Smooth muscle cell (in vitro differentiated cells): ENCODE measurements around the gene MORC4. TPM values are rescaled to one million over a fixed set of nuclear protein-coding genes. Genes with fewer than 3 reads are reported as not detected.

Experiments used
- DNase-seq: peaks from one replicate; lab custom pipeline; 2025; ENCODE audit not compliant: unreplicated experiment; lab: John Stamatoyannopoulos, UW
- H2AFZ ChIP-seq: fragments of 200-600 bp; sonication (generic); 2 replicates; pipeline ENCODE4 v1.6.0; 2016; ENCODE audit warnings: antibody characterized with exemption, low read depth, mild to moderate bottlenecking
- H3F3A ChIP-seq: fragments of 200-600 bp; sonication (generic); 2 replicates; pipeline ENCODE4 v1.6.0; 2017; ENCODE audit warnings: antibody characterized with exemption, low read depth
- H3K27ac ChIP-seq: fragments of 200-600 bp; sonication (generic); 2 replicates; pipeline ENCODE4 v1.5.1; 2016; ENCODE audit warnings: low read depth, mild to moderate bottlenecking
- H3K27me3 ChIP-seq: fragments of 200-600 bp; sonication (generic); 2 replicates; pipeline ENCODE4 v1.6.1; 2016; ENCODE audit warnings: low read depth, mild to moderate bottlenecking
- H3K36me3 ChIP-seq: fragments of 200-600 bp; sonication (generic); 2 replicates; pipeline ENCODE4 v1.5.1; 2016; ENCODE audit warnings: low read depth
- H3K4me1 ChIP-seq: fragments of 200-600 bp; sonication (generic); 2 replicates; pipeline ENCODE4 v1.5.1; 2016; ENCODE audit warnings: low read depth
- H3K4me2 ChIP-seq: fragments of 200-600 bp; sonication (generic); 2 replicates; pipeline ENCODE4 v1.6.0; 2016; ENCODE audit warnings: mild to moderate bottlenecking
- H3K4me3 ChIP-seq: fragments of 200-600 bp; sonication (generic); 2 replicates; pipeline ENCODE4 v1.5.1; 2016; ENCODE audit warnings: mild to moderate bottlenecking
- H3K79me2 ChIP-seq: fragments of 200-600 bp; sonication (generic); 2 replicates; pipeline ENCODE4 v1.6.0; 2016; ENCODE audit warnings: low read depth, mild to moderate bottlenecking
- H3K9ac ChIP-seq: fragments of 200-600 bp; sonication (generic); 2 replicates; pipeline ENCODE4 v1.6.0; 2016; ENCODE audit warnings: low read depth
- H3K9me3 ChIP-seq: fragments of 200-600 bp; sonication (generic); replicated peaks from 2 replicates; pipeline ENCODE4 v1.5.1; 2016; ENCODE audit warnings: low read depth
- H4K20me1 ChIP-seq: fragments of 200-600 bp; sonication (generic); 2 replicates; pipeline ENCODE4 v1.6.0; 2016; ENCODE audit warnings: low read depth
- WGBS: methylation state at CpG from one replicate; pipeline ENCODE4 v1.1.7; 2016; ENCODE audit warnings: low lambda C conversion rate; 5-methylcytosine and 5-hydroxymethylcytosine counted together
- polyA plus RNA-seq: library from polyadenylated mRNA; unstranded; fragments of >200 nt; fragmentation: Nextera tagmentation; extraction: Ambion mirVana; gene quantifications from 2 replicates; pipeline ENCODE4 v1.2.1, GENCODE V29; 2016
- total RNA-seq: library from RNA; depleted of rRNA; stranded (reverse); fragments of >200 nt; gene quantifications from 2 replicates; pipeline ENCODE4 v1.2.3, GENCODE V29; 2014
- TF ChIP-seq, protein P1 (sequence below): fragments of 200-600 bp; sonication (generic); IDR thresholded peaks from 2 replicates; pipeline ENCODE4 v1.5.1; 2017; ENCODE audit warnings: borderline replicate concordance, mild to moderate bottlenecking, antibody characterized with exemption; ENCODE audit not compliant: insufficient read depth, poor library complexity, severe bottlenecking

Gene MORC4
- total and polyA plus RNA-seq, 2 experiments from 2014 or later, result 27.1 to 33.8 TPM

DNA sequence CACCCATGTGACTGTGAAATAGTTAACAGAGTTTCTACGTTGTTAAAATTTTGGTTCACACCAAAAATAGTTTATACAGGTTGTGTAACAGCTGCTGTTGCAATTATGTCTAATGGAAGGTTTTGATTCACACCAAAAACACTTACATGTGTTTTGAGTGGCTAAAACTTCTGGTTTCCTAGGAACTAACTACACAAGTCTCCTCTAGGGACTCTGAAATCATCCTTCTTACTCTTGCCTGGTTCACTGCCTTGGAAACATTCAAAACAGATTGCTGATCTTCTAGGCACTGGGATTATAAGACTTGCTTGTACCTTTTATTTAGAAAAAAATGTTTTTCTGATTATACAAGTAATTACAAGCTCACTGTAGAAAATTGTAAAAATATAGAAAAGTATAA is 14.9 kb upstream of the MORC4 start:
- no peak overlapping the region for H3K4me3 ChIP-seq
- H3K9me3 ChIP-seq, result no peaks in the 10 kb centered on the region
- H3K9ac ChIP-seq, result no peak overlapping the region
- no peak overlapping the region for H2AFZ ChIP-seq
- no peaks in the 10 kb centered on the region for H3K4me1 ChIP-seq
- H3F3A ChIP-seq, result no peaks in the 10 kb centered on the region
- no peak for DNase-seq
- TF ChIP-seq, protein P1, sequence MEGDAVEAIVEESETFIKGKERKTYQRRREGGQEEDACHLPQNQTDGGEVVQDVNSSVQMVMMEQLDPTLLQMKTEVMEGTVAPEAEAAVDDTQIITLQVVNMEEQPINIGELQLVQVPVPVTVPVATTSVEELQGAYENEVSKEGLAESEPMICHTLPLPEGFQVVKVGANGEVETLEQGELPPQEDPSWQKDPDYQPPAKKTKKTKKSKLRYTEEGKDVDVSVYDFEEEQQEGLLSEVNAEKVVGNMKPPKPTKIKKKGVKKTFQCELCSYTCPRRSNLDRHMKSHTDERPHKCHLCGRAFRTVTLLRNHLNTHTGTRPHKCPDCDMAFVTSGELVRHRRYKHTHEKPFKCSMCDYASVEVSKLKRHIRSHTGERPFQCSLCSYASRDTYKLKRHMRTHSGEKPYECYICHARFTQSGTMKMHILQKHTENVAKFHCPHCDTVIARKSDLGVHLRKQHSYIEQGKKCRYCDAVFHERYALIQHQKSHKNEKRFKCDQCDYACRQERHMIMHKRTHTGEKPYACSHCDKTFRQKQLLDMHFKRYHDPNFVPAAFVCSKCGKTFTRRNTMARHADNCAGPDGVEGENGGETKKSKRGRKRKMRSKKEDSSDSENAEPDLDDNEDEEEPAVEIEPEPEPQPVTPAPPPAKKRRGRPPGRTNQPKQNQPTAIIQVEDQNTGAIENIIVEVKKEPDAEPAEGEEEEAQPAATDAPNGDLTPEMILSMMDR, result no peak
- H4K20me1 ChIP-seq, result no peaks in the 10 kb centered on the region
- no peaks in the 10 kb centered on the region for H3K79me2 ChIP-seq
- WGBS, result 54% methylated on average over 1 of the region's 1 CpG
- no peak overlapping the region for H3K4me2 ChIP-seq
- no peaks in the 10 kb centered on the region for H3K27me3 ChIP-seq
- no peak overlapping the region for H3K27ac ChIP-seq
- H3K36me3 ChIP-seq, result no peaks in the 10 kb centered on the region

DNA sequence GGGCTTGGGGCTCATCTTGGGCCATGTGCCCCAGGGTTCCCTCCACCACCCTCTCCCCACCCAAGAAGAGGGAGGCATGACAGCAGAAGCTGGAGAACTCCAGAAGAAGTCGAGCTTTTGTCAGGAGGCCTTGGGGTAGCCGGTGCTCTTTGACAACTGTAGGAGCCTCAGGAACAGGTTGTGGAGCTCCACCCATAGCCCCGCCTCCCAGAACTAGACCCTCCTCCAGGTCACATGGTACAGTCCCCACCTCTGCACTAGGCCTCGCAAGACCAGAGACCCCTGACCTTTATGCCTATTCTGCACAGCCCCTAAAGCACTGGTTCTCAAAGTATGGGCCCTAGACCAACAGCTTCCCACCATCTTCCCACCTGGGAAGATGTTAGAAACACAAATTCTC is 8.0 kb upstream of the MORC4 start:
- Histone ChIP-seq H3F3A (no peaks in the 10 kb centered on the region), H4K20me1 (no peaks in the 10 kb centered on the region), H3K36me3 (no peaks in the 10 kb centered on the region), H3K4me2 (no peak overlapping the region), H3K27me3 (no peaks in the 10 kb centered on the region), H3K4me3 (no peak overlapping the region), H3K27ac (no peak overlapping the region), H2AFZ (no peak overlapping the region), H3K9me3 (no peaks in the 10 kb centered on the region), H3K4me1 (no peaks in the 10 kb centered on the region), H3K9ac (no peak overlapping the region), H3K79me2 (no peaks in the 10 kb centered on the region)
- TF ChIP-seq, protein P1, result no peak
- no peak for DNase-seq
- 78% methylated on average over 4 of the region's 4 CpGs for WGBS

DNA sequence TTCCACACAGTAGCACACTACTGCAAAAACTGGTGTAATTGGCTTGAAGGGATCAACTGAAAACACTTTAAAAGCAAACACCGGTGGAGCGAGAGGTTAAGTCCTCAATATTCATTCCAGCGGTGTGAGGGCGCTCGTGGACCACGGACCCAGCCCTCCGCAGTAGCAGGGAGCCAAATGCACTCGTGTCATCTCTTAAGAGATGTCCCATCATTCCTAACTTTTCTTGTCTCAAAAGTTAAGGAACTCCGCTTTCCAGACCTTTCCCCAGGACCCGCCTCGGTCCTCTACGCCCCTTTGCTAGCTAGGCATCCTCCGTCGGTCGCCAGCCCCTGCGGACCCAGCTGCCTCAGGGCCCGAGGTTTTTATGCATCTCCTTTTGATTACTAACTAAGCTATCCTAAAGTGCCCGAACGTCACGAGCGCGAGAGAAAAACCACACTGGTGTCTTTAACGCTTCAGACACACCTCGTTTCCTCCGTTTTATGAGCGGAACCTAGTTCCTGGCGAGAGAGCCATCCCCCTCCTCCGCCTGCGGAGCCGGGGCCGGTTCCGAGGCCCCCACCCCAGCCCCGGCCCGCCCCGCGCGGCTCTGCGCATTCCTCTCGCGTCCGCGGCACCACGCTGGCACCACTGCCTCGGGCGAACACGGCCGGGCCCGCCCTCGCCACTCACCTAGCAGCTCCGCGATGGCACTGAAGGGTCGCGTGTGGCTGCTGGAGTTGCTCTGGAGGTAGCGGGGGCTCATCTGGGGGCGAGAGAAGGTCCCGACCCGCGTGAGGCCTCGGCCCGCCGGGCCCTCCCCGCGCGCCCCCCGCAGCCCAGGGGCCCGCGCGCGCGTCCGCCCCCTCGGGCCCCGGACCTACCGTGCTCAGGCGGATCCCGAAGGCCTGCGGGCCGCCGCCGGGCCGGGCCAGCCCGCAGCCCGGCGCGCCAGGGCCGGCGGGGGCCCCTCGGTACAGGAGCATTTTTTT is 723 bp downstream of the MORC4 start:
- Histone ChIP-seq H4K20me1 (peaks cover 29% of the 10 kb centered on the region), H3F3A (no peaks in the 10 kb centered on the region), H3K79me2 (peaks cover 25% of the 10 kb centered on the region), H2AFZ (peak overlapping the region; percentile 74), H3K27me3 (no peaks in the 10 kb centered on the region), H3K27ac (no peak overlapping the region), H3K9ac (peak overlapping the region; percentile 60), H3K4me2 (peak overlapping the region; percentile 87), H3K9me3 (no peaks in the 10 kb centered on the region), H3K4me3 (peak overlapping the region; percentile 65), H3K36me3 (no peaks in the 10 kb centered on the region), H3K4me1 (peaks cover 3% of the 10 kb centered on the region)
- no peak for DNase-seq
- TF ChIP-seq, protein P1, result peak; percentile 30
- 40% methylated on average over 58 of the region's 88 CpGs for WGBS
